BJ (cell line): ENCODE results near the gene TIMM13. TPM values are rescaled to one million over a fixed set of nuclear protein-coding genes. Genes with fewer than 3 reads are reported as not detected.

Experiments used
- CTCF ChIA-PET: fragments of 350-600 bp; formaldehyde crosslinking; extraction: SDS; loops from one replicate; lab custom pipeline; 2021; ENCODE audit warnings: antibody characterized with exemption, inconsistent platforms; lab: Yijun Ruan, JAX
- POLR2A ChIA-PET: fragments of 300-600 bp; sonication (Branson Sonifier 250); formaldehyde crosslinking; extraction: SDS; loops from one replicate; lab custom pipeline; 2021; ENCODE audit warnings: antibody characterized with exemption; lab: Charles Lee
- DNase-seq: peaks from one replicate; pipeline ENCODE4 v3.0.0-alpha.2; 2011; ENCODE audit warnings: low read depth
- H3K27me3 ChIP-seq: 2 replicates; pipeline ENCODE4 v1.6.0; 2011; ENCODE audit warnings: low read length; ENCODE audit not compliant: control insufficient read depth, insufficient read depth
- H3K36me3 ChIP-seq: 2 replicates; pipeline ENCODE4 v1.5.1; 2011; ENCODE audit warnings: low read length; ENCODE audit not compliant: control insufficient read depth, insufficient read depth
- H3K4me3 ChIP-seq: 2 replicates; pipeline ENCODE4 v1.5.1; 2011; ENCODE audit warnings: low read depth, mild to moderate bottlenecking, control low read depth, low read length
- CTCF ChIP-seq: IDR thresholded peaks from 2 replicates; pipeline ENCODE4 v1.5.1; 2011; ENCODE audit warnings: low read depth, mild to moderate bottlenecking, control low read depth, inconsistent platforms, low read length, moderate library complexity; ENCODE audit not compliant: insufficient read depth
- polyA plus RNA-seq: library from polyadenylated mRNA; depleted of rRNA; stranded (reverse); fragments of >200 nt; gene quantifications from 2 replicates; pipeline ENCODE4 v1.2.3, GENCODE V29; 2011

Gene TIMM13
- polyA plus RNA-seq, 1 experiment = 50.7 TPM

GRCh38 chr19:2438178-2438577, 10.8 kb upstream of the TIMM13 start:
- no peak overlapping the region for H3K4me3 ChIP-seq
- peaks cover 22% of the 10 kb centered on the region for H3K36me3 ChIP-seq
- ChIA-PET CTCF (interaction anchor here (1.5 to 1.9 kb wide), 3 partner anchors 10 to 176 kb away, joined by 3 to 4 read pairs (median 4); partner anchors contain the start of gene LMNB2), POLR2A (no interaction called here)
- H3K27me3 ChIP-seq = no peaks in the 10 kb centered on the region
- DNase-seq = no peak
- TF ChIP-seq CTCF = no peak

GRCh38 chr19:2436926-2437325, 9.5 kb upstream of the TIMM13 start:
- Histone ChIP-seq H3K4me3 (no peak overlapping the region), H3K36me3 (peaks cover 24% of the 10 kb centered on the region), H3K27me3 (no peaks in the 10 kb centered on the region)
- POLR2A ChIA-PET = no interaction called here
- no peak for DNase-seq
- TF ChIP-seq CTCF = no peak
- CTCF ChIA-PET = interaction anchor here (1.5 to 1.9 kb wide), 2 partner anchors 9 to 177 kb away, joined by 3 to 4 read pairs; no protein-coding TSS in a partner anchor

DNA sequence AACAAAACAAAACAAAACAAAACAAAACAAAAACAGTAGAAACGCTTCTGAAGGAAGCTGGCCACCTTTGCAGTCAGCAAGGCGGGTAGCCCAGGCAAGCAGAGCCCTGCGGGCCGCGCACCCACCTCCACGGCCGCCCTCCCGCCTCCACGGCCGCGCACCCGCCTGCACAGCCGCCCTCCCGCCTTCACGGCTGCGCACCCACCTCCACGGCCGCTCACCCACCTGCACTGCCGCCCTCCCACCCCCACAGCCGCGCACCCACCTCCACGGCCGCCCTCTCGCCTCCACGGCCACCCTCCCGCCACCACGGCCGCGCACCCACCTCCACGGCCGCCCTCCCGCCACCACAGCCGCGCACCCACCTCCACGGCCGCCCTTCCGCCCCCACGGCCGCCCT, 9.0 kb upstream of the TIMM13 start:
- CTCF ChIA-PET = interaction anchor here (1.9 kb wide), 1 partner anchor 177 kb away, joined by 4 read pairs; no protein-coding TSS in a partner anchor
- POLR2A ChIA-PET = no interaction called here

GRCh38 chr19:2434721-2435265, 7.4 kb upstream of the TIMM13 start:
- CTCF ChIA-PET = interaction anchor here (0.9 kb wide), 1 partner anchor 176 kb away, joined by 3 read pairs; no protein-coding TSS in a partner anchor
- no peak for TF ChIP-seq CTCF
- Histone ChIP-seq H3K36me3 (peaks cover 30% of the 10 kb centered on the region), H3K27me3 (no peaks in the 10 kb centered on the region), H3K4me3 (no peak overlapping the region)
- POLR2A ChIA-PET = no interaction called here
- no peak for DNase-seq

More for the DNA sequence above, 9.0 kb upstream of the TIMM13 start:
- TF ChIP-seq CTCF = no peak
- Histone ChIP-seq H3K4me3 (no peak overlapping the region), H3K36me3 (peaks cover 28% of the 10 kb centered on the region), H3K27me3 (no peaks in the 10 kb centered on the region)
- no peak for DNase-seq

DNA sequence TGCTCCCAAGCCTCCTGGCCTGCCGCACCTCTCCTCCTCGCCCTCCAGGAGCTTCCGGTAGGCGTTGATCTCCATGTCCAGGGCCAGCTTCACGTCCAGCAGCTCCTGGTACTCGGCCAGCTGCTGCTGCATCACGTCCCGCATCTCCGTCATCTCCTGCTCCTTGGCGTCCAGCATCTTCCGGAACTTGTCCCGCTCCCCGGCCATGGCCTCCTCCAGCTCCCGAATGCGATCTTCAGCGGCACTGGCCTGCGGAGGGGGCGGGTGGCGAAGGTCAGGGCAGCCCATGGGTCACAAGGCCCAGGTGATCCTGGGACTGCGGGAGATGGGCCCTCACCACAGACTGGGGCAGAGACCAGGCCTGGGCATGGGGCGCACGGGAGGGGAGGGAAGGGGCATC, 6.9 kb upstream of the TIMM13 start:
- ChIA-PET POLR2A (no interaction called here), CTCF (interaction anchor here (0.9 kb wide), 1 partner anchor 176 kb away, joined by 3 read pairs; no protein-coding TSS in a partner anchor)
- H3K36me3 ChIP-seq = peaks cover 30% of the 10 kb centered on the region
- TF ChIP-seq CTCF = no peak
- H3K4me3 ChIP-seq = no peak overlapping the region
- DNase-seq = no peak
- no peaks in the 10 kb centered on the region for H3K27me3 ChIP-seq
